H9 (cell line): ENCODE measurements around the gene RNF149. TPM values are rescaled to one million over a fixed set of nuclear protein-coding genes. Genes with fewer than 3 reads are reported as not detected.

Experiments
- DNase-seq: peaks from one replicate; pipeline ENCODE4 v3.0.0-alpha.2; 2017
- H2AFZ ChIP-seq: one replicate; pipeline ENCODE4 v1.6.1; 2013; ENCODE audit warnings: mild to moderate bottlenecking, low read length, control low read depth, moderate library complexity
- H2AK5ac ChIP-seq: 2 replicates; pipeline ENCODE4 v1.6.1; 2013; ENCODE audit warnings: low read length, control low read depth, mixed read lengths; ENCODE audit not compliant: insufficient read length
- H2BK120ac ChIP-seq: one replicate; pipeline ENCODE4 v1.6.1; 2013; ENCODE audit warnings: low read depth, mild to moderate bottlenecking, low read length, control low read depth, inconsistent platforms; ENCODE audit not compliant: poor library complexity, severe bottlenecking
- H2BK12ac ChIP-seq: 2 replicates; pipeline ENCODE4 v1.6.1; 2013; ENCODE audit warnings: low read length, control low read depth, mixed read lengths, low read depth; ENCODE audit not compliant: insufficient read length
- H2BK15ac ChIP-seq: 2 replicates; pipeline ENCODE4 v1.6.1; 2013; ENCODE audit warnings: low read depth, low read length, control low read depth
- H2BK20ac ChIP-seq: one replicate; pipeline ENCODE4 v1.6.1; 2013; ENCODE audit warnings: low read depth, mild to moderate bottlenecking, low read length, control low read depth, inconsistent platforms; ENCODE audit not compliant: poor library complexity, severe bottlenecking
- H2BK5ac ChIP-seq: 2 replicates; pipeline ENCODE4 v1.6.1; 2013; ENCODE audit warnings: low read length, control low read depth, mixed read lengths; ENCODE audit not compliant: insufficient read length
- H3K14ac ChIP-seq: 2 replicates; pipeline ENCODE4 v1.6.1; 2013; ENCODE audit warnings: low read length, control low read depth; ENCODE audit not compliant: insufficient read depth
- H3K18ac ChIP-seq: 2 replicates; pipeline ENCODE4 v1.6.1; 2013; ENCODE audit warnings: low read depth, mild to moderate bottlenecking, mixed read lengths, low read length, control low read depth; ENCODE audit not compliant: insufficient read length
- H3K23ac ChIP-seq: 2 replicates; pipeline ENCODE4 v1.6.1; 2013; ENCODE audit warnings: low read length, control low read depth, mixed read lengths, low read depth; ENCODE audit not compliant: insufficient read length
- H3K23me2 ChIP-seq: 2 replicates; pipeline ENCODE4 v1.6.1; 2013; ENCODE audit warnings: low read depth, mild to moderate bottlenecking, mixed read lengths, low read length, control low read depth; ENCODE audit not compliant: insufficient read length, poor library complexity, severe bottlenecking
- H3K27ac ChIP-seq: 2 replicates; pipeline ENCODE4 v1.5.1; 2013; ENCODE audit warnings: low read length, control low read depth, mixed read lengths, low read depth; ENCODE audit not compliant: insufficient read length
- H3K27me3 ChIP-seq: 2 replicates; pipeline ENCODE4 v1.6.1; 2013; ENCODE audit warnings: low read length, control low read depth, inconsistent platforms; ENCODE audit not compliant: insufficient read depth
- H3K4ac ChIP-seq: 2 replicates; pipeline ENCODE4 v1.6.1; 2013; ENCODE audit warnings: low read depth, mild to moderate bottlenecking, control low read depth, inconsistent platforms, low read length, moderate library complexity
- H3K4me1 ChIP-seq: 2 replicates; pipeline ENCODE4 v1.6.1; 2013; ENCODE audit warnings: low read length, control low read depth, inconsistent platforms; ENCODE audit not compliant: insufficient read depth
- H3K4me2 ChIP-seq: 2 replicates; pipeline ENCODE4 v1.6.1; 2013; ENCODE audit warnings: low read length, control low read depth, mixed read lengths; ENCODE audit not compliant: insufficient read length, insufficient read depth
- H3K56ac ChIP-seq: 2 replicates; pipeline ENCODE4 v1.6.1; 2013; ENCODE audit warnings: low read depth, mild to moderate bottlenecking, mixed read lengths, low read length, control low read depth; ENCODE audit not compliant: insufficient read length
- H3K79me1 ChIP-seq: 2 replicates; pipeline ENCODE4 v1.6.1; 2013; ENCODE audit warnings: low read depth, mild to moderate bottlenecking, moderate library complexity, low read length, control low read depth, inconsistent platforms; ENCODE audit not compliant: insufficient read depth, poor library complexity, severe bottlenecking
- H3K79me2 ChIP-seq: 2 replicates; pipeline ENCODE4 v1.6.1; 2013; ENCODE audit warnings: low read length, control low read depth, inconsistent platforms; ENCODE audit not compliant: insufficient read depth
- H3K9ac ChIP-seq: 2 replicates; pipeline ENCODE4 v1.6.1; 2013; ENCODE audit warnings: low read length, control low read depth, mixed read lengths; ENCODE audit not compliant: insufficient read length; ENCODE audit errors: extremely low read depth
- H3K9me3 ChIP-seq: one replicate; pipeline ENCODE4 v1.6.1; 2013; ENCODE audit warnings: low read depth, low read length, inconsistent platforms; ENCODE audit not compliant: control insufficient read depth
- H3T11ph ChIP-seq: one replicate; pipeline ENCODE4 v1.6.1; 2013; ENCODE audit warnings: mild to moderate bottlenecking, low read length, control low read depth, inconsistent platforms
- H4K20me1 ChIP-seq: one replicate; pipeline ENCODE4 v1.6.1; 2013; ENCODE audit not compliant: control insufficient read depth, insufficient read length, insufficient read depth
- H4K5ac ChIP-seq: 2 replicates; pipeline ENCODE4 v1.6.1; 2013; ENCODE audit warnings: low read depth, mild to moderate bottlenecking, mixed read lengths, low read length, control low read depth; ENCODE audit not compliant: insufficient read length
- H4K8ac ChIP-seq: replicated peaks from 2 replicates; pipeline ENCODE4 v1.6.1; 2013; ENCODE audit warnings: low read length, control low read depth, mixed read lengths, low read depth; ENCODE audit not compliant: insufficient read length
- H4K91ac ChIP-seq: 2 replicates; pipeline ENCODE4 v1.6.1; 2013; ENCODE audit warnings: low read depth, mild to moderate bottlenecking, moderate library complexity, mixed read lengths, low read length, control low read depth; ENCODE audit not compliant: insufficient read length
- H3K27ac Mint-ChIP-seq, 3 experiments: 2 replicates in 2 of 3; 3 replicates in 1 of 3; pipeline ENCODE4 v1.8.0; 2020 to 2021; ENCODE audit warnings: mixed read lengths in 3 of 3, mild to moderate bottlenecking in 1 of 3, moderate library complexity in 1 of 3
- H3K27me3 Mint-ChIP-seq: 2 replicates; pipeline ENCODE4 v1.8.0; 2021; ENCODE audit warnings: low read depth, mild to moderate bottlenecking, moderate library complexity, mixed read lengths
- H3K36me3 Mint-ChIP-seq, 3 experiments: 2 replicates in 2 of 3; 3 replicates in 1 of 3; pipeline ENCODE4 v1.8.0; 2020 to 2021; ENCODE audit warnings: low read depth in 3 of 3, mixed read lengths in 3 of 3; ENCODE audit not compliant: insufficient read depth in 1 of 3
- H3K4me1 Mint-ChIP-seq, 2 experiments: 2 replicates each; pipeline ENCODE4 v1.8.0; 2020; ENCODE audit warnings: mixed read lengths in 2 of 2
- H3K4me3 Mint-ChIP-seq, 2 experiments: 2 replicates in 1 of 2; 3 replicates in 1 of 2; pipeline ENCODE4 v1.8.0; 2020 to 2021; ENCODE audit warnings: mild to moderate bottlenecking in 2 of 2, mixed read lengths in 2 of 2, moderate library complexity in 1 of 2
- H3K9me3 Mint-ChIP-seq, 2 experiments: 2 replicates in 1 of 2; 3 replicates in 1 of 2; pipeline ENCODE4 v1.8.0; 2020; ENCODE audit warnings: mild to moderate bottlenecking in 2 of 2, mixed read lengths in 2 of 2, moderate library complexity in 1 of 2
- CTCF ChIP-seq: fragments of 200-600 bp; sonication (generic); conservative IDR thresholded peaks from 3 replicates; pipeline ENCODE4 v1.8.0; 2021; ENCODE audit warnings: antibody characterized with exemption, mild to moderate bottlenecking
- WGBS: extraction: QIAGEN DNeasy Blood & Tissue Kit; methylation state at CpG from one replicate; pipeline ENCODE4 v1.1.7; 2013; ENCODE audit warnings: missing lambda C conversion rate, low lambda C conversion rate, mixed read lengths; ENCODE audit not compliant: insufficient read length; ENCODE audit errors: extremely low coverage; 5-methylcytosine and 5-hydroxymethylcytosine counted together
- total RNA-seq: library from RNA; stranded (reverse); gene quantifications from 2 replicates; pipeline ENCODE4 v1.2.1, GENCODE V29; 2021

Gene RNF149
- total RNA-seq, 1 experiment from 2014 or later = 18.0 TPM

GRCh38 chr2:101231937-101232730, 76.4 kb downstream of the RNF149 start:
- no peak overlapping the region for H2AFZ ChIP-seq
- peaks cover 11 to 15% of the 10 kb centered on the region in 2 experiments for H3K9me3 Mint-ChIP-seq
- no CpG with 5 or more reads among the region's 6 CpGs for WGBS

More at GRCh38 chr2:101231937-101232730, 76.4 kb downstream of the RNF149 start:
- no peak overlapping the region for H3T11ph ChIP-seq
- H3K27me3 ChIP-seq = no peaks in the 10 kb centered on the region
- H3K14ac ChIP-seq = no peak overlapping the region
- H3K27ac ChIP-seq = no peak overlapping the region
- H3K23me2 ChIP-seq = no peaks in the 10 kb centered on the region
- no peaks in the 10 kb centered on the region; a peak in 1 of 4 replicates for H3K4me1 Mint-ChIP-seq
- no peak overlapping the region for H4K5ac ChIP-seq
- no peaks in the 10 kb centered on the region for H3K9me3 ChIP-seq
- no peak overlapping the region for H4K91ac ChIP-seq
- no peak overlapping the region for H3K4me2 ChIP-seq
- H3K23ac ChIP-seq = no peak overlapping the region
- H3K79me2 ChIP-seq = no peaks in the 10 kb centered on the region
- no peak overlapping the region for H3K56ac ChIP-seq
- H3K79me1 ChIP-seq = no peaks in the 10 kb centered on the region
- H2BK12ac ChIP-seq = no peak overlapping the region
- H3K4me1 ChIP-seq = no peaks in the 10 kb centered on the region
- H3K27me3 Mint-ChIP-seq = peaks cover 1% of the 10 kb centered on the region; the same call in 1 of the 2 replicates
- H3K9ac ChIP-seq = no peak overlapping the region
- H2BK20ac ChIP-seq = no peak overlapping the region
- no peak overlapping the region for H3K4ac ChIP-seq
- no peak for TF ChIP-seq CTCF
- H2BK15ac ChIP-seq = no peak overlapping the region
- no peak overlapping the region for H2BK120ac ChIP-seq
- H3K18ac ChIP-seq = no peak overlapping the region
- H4K8ac ChIP-seq = no peak overlapping the region
- H3K36me3 Mint-ChIP-seq = peaks cover 5 to 9% (median 8%) of the 10 kb centered on the region in 3 experiments; a peak in 6 of 7 replicates
- no peak overlapping the region for H3K4me3 Mint-ChIP-seq
- no peak overlapping the region for H3K27ac Mint-ChIP-seq
- no peaks in the 10 kb centered on the region for H4K20me1 ChIP-seq
- no peak overlapping the region for H2BK5ac ChIP-seq
- no peak overlapping the region for H2AK5ac ChIP-seq
- no peak for DNase-seq
